DMS153 treated with DMSO at 0.1 percent for 48 hours (cell line): ENCODE data around the gene VPS8.
"Not testable (repeated sequence)": the region's sequence is repeated elsewhere in the genome, so short reads cannot be mapped to it uniquely, and the experiment has no call there.

Experiments used
- DNase-seq: peaks from one replicate; lab custom pipeline; 2025; ENCODE audit not compliant: unreplicated experiment; lab: John Stamatoyannopoulos, UW

Gene VPS8

GRCh38 chr3:184910664-184911063 is 98.7 kb downstream of the VPS8 start:
- DNase-seq = no peak

DNA sequence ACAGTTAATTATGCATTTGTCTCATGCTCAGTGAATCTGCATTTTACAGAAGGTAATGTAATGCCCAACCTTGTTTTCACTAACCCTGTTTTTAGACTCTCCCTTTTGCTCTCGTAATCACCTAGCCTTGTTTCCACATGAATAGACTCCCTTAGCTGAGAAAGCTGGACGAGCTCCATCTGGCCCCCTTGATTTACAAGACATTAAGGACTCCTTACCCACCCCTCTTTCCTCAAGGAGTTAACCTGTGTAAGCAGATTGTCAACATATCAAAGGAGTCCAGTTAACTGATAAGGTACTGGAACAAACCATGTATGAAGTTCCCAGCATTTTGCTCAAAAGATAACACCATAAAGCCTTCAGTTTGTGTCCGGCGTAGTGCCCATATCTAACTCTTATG is 99.6 kb downstream of the VPS8 start:
- DNase-seq = no peak

DNA sequence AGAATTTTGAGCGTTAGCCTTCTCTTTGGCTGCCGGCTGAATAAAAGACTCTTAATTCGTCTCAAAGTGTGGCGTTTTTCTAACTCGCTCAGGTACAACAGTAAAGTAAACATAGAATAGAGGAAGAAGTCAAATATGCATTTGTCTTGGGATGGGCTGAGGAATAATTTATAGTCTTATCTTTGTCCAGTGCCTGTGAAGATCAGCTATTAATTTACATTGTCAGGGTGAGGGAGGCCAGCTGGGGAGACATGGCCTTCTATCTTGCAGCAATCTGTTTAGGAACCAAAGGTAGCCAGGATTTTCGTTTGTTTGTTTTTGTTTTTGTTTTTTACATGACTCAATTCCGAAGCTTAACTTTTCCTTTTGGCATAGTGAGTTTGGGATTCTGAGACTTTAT is 100.2 kb downstream of the VPS8 start:
- DNase-seq = no peak

GRCh38 chr3:184914628-184915027 is 102.7 kb downstream of the VPS8 start:
- no peak for DNase-seq

- DNase-seq = no peak
Measured at GRCh38 chr3:184918750-184919149, 106.8 kb downstream of the VPS8 start.

- no peak for DNase-seq
Measured at GRCh38 chr3:184919651-184920050, 107.7 kb downstream of the VPS8 start.

GRCh38 chr3:184924547-184924946 is 112.6 kb downstream of the VPS8 start:
- DNase-seq = no peak

DNA sequence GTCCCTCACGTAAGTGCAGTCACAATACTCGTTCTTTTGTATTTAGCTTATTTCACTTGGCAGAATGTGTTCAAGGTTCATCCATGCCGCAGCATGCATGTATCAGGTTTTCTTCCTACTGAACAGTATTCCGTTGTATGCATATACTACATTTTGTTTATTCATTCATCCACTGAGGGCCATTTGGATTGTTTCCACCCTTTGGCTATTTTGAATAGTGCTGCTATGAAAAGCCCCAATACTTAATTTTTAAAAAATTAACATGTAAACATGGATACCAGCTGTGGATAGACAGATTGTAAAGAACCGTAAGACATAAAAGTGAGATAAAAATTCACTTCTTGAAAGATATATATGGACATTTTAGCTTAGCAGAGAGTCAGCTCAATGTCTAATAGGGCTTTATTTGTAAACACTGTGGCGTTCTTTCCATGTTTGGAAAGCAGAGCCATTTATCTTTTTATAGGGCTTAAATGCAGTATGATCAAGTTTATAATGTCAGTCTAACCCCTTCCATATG is 115.9 kb downstream of the VPS8 start:
- peak; percentile 64 for DNase-seq

DNA sequence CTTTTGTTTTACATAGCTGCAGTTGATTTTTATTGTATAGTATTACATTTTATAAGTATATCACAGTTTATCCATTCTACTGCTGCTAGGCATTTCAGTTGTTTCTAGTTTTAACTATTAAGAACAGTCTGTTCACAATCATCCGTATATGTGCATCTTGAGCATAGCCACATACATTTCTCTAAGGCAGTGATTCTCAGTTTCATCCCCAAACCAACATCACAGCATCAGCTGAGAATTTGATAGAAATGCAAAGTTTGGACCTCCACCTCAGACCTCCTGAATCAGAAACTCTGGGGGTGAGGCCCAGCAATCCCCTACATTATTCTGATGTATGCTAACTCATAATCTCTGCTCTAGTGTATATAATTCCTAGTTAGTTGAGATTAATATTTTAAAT is 120.8 kb downstream of the VPS8 start:
- DNase-seq = no peak

DNA sequence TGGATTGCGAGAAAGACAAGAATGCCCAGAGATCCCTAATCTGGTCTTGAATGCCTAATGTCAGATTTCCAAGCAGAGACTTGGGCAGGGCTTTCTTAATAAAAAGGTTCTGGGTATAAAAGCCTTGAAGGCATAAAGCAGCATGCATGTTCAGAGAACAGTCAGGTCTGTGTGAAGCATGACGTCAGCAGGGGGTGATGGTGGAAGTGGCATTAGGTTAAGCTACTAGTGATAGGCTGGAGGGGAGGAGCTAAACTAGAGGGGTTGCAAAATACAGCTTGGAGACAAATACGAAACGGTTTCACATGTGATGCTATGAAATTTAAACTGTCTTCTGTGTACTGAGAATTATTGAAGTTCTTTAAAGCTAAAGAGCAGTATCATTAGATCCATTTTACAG is 125.6 kb downstream of the VPS8 start:
- no peak for DNase-seq

GRCh38 chr3:184941408-184941807 is 129.4 kb downstream of the VPS8 start:
- DNase-seq = no peak

GRCh38 chr3:184942735-184943134 is 130.8 kb downstream of the VPS8 start:
- DNase-seq = no peak

DNA sequence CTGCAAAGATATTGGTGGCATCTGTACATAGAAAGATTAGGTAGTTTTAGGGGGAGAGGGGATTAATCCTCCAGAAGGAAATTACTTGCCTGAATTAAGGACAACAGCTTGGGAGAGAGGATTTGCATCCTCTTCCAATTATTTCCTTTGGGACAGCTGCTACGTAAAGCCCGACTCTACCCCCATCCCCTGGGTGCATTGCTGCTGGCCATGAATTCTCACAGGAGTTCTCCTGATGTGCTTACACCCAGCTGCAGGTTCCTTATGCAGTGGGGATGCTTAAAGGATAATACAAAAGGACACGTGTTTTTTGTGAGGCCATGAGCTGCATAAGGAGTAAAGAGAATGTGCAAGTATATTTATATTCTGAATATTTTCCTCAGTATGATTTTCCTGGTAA is 132.3 kb downstream of the VPS8 start:
- no peak for DNase-seq

DNA sequence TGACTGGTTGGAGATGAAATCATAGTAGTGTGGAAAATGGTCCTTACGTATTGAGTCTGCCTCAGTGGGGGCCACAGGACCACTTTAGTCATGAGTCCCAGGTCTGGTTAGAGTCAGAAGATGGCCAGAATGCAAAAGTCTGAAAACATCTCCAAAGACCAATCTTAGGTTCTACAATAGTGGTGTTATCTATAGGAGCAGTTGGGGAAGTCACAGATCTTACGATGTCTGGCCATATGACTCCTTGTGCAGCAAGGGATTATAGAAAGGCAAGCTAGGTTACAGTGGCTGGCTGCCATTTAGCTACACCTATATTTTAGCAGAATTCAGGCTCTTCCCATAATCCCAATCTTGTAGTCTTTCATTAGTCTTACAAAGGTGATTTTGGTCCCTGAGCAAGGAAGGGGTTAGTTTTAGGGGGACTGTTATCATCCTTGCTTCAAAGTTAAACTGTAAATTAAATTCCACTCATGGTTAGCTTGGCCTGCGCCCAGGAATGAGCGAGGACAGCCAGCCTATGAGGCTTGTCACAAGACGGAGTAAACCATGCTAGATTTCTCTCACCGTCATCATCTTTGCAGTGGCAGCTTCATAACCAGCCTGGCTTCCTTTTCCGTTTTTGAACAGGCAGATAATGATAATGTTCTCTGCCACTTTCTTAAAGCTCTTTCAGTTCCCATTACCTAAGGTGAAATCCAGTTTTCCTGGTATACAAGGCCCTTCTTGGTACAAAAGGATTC is 134.1 kb downstream of the VPS8 start:
- DNase-seq = no peak

DNA sequence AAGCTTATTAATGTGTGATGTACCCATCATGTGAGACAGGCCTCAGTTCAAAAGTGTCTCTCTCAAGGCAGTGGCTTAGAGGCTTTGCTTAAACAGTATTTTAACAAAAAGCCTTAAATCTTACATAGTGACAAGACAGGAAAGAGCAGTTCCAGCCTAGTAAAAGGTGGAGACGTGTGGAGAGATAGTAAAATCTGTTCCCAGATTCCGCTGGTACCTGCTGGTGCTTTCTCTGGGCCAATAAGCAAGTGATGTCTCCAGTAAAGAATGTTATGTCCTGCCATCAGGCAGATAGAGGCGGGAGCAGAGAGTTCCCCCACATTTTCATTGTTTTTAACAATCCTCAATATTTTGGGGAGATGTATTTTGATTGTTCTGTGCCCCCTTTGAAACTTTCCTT is 135.0 kb downstream of the VPS8 start:
- no peak for DNase-seq

DNA sequence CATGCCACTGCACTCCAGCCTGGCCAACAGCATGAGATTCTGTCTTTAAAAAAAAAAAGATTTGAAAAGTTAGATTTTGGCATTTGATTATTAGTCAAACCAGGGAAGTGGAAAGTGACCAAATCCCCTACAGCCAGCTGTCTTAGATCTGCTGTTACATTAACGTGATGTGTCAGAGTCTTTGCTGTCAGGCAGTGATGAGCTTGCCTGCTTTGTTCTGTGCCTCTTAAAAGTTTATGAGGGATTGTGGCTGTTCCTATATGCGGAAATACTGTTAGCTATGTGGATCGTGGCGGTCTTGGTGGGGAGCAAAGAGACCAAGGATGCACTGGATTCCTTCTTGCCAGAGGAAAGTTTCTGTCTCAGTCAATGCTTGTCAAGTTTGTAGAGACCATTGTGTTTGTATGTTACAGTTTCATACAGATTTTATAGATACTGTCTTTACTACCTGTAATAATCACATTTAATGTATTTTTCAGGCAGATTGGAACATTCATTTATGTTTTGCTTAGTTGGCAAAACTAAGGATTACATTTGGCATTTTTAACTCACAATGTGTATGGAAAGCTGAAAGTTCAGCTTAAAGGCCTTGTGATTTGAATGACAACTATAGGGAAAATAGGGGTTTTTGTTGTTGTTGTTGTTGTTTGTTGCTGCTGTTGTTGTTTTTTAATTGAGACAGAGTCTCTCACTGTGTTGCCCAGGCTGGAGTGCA is 137.4 kb downstream of the VPS8 start:
- DNase-seq = no peak

DNA sequence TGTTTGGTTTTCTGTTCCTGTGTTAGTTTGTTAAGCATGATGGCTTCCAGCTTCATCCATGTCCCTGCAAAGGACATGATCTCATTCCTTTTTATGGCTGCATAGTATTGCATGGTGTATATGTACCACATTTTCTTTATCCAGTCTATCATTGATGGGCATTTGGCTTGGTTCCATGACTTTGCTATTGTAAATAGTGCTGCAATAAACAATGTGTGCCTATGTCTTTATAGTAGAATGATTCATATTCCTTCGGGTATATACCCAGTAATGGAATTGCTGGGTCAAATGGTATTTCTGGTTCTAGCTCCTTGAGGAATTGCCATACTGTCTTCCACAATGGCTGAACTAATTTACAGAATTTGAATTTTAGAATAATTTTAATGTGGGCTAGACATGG is 138.8 kb downstream of the VPS8 start:
- DNase-seq = not testable (repeated sequence)

GRCh38 chr3:184952671-184953070 is 140.7 kb downstream of the VPS8 start:
- no peak for DNase-seq

DNA sequence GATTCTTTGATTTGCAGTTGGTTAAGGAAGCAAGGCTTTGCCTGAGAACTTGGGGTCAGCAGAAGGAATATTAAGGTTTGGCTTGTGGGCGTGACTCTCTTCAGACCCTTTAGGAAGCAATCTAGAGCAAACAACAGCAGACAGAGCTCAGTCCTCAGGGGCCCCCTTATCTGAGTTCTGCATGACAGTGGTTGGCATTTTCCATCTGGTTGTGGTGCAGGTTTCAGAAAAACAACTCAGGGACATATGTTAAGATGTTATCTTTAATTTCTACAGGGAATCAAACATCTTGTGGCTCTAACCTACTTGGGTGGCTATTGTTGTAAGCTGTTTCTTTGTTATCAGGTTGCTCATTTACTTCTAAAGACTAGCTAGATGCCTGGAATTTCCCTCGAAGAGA is 141.4 kb downstream of the VPS8 start:
- DNase-seq = no peak

DNA sequence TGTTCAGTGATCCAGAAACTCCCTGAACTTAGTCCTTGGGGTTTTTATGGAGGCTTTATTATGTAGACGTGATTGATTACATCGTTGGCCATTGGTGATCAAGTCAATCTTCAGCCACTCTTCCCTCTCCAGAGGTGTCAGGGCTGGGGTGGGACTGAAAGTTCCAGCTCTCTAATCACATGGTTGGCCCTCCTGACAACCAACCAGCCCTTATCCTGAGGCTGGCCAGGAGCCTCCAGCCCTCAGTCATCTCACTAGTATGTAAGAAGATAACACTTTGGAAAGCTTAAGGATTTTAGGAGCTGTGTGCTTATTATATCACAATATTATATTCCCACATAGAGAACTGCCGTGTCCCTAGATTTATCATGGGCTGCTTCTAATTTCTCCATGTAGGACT is 142.3 kb downstream of the VPS8 start:
- no peak for DNase-seq

GRCh38 chr3:184954851-184955250 is 142.9 kb downstream of the VPS8 start:
- DNase-seq = not testable (repeated sequence)

DNA sequence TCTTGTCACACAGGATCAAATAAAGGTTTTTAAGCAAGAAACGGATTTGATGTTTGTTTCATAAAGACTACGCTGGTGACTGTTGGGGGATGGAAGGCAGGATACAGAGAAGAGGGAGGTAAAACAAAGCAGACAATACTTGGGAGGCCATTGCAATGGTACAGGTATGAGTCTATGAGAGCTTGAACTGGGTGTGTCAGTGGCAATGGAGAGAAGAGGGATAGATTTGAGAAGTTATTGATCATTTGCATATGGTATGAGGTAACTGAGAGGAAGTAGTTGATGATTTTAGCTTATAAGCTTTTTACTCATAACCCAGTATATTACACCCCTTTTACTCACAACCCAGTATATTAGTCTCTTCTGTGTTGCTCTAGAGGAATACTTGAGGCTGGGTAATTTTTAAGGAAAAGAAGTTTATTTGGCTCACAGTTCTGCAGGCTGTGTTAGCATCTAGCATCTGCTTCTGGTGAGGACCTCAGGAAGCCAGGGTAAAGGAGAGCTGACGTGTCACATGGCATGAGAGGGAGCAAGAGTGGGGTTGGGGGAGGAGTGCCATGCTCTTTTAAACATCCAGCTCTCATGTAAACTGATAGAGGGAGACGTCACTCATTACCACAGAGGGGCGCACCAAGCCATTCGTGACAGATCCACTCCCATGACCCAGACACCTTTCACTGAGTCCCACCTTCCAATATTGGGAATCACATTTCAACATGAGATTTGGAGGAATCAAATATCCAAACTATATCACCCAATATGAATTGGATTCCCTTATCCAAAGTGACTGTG is 153.9 kb downstream of the VPS8 start:
- DNase-seq = no peak
